Islet precursor cell (in vitro differentiated cells): ENCODE results near the gene PTPRG.

ENCODE experiments used
- DNase-seq: peaks from one replicate; pipeline ENCODE4 v3.0.0-alpha.2; 2018

PTPRG gene

DNA sequence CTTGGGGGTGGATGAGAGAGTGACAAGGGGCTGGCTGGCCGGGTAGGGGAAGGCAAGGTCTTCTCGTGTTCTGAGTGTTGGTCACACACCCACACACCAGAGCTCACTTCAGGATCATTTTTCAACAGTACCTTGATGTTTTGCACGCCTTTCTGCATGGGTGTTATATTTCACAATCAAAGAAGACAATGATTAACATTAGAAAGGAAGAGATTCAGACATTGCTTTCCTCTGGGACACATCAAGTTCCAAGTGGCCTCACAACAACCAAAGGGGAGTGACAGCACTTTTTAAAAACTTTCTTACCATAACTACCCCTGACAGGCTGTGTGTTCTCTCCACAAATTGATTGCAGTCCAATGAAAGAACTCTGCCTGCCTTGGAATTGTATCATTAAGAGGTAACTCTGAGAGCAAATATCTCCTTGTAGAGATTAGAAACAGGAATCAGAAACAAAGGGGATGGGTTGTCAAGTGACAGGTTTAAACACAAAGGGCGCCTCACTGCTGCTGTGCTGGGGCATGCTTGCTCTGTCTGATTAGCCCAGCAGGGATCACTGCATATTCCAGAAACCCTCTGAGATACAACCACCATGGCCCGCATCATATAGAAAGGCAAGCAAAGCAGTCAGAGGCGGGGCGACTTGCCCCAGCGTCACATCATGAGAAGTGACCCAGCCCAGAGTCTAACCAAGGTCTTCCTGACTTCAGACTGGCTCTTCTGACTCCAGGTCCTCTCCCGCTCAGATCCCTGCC is 581.1 kb downstream of the PTPRG start:
- DNase-seq: no peak

DNA sequence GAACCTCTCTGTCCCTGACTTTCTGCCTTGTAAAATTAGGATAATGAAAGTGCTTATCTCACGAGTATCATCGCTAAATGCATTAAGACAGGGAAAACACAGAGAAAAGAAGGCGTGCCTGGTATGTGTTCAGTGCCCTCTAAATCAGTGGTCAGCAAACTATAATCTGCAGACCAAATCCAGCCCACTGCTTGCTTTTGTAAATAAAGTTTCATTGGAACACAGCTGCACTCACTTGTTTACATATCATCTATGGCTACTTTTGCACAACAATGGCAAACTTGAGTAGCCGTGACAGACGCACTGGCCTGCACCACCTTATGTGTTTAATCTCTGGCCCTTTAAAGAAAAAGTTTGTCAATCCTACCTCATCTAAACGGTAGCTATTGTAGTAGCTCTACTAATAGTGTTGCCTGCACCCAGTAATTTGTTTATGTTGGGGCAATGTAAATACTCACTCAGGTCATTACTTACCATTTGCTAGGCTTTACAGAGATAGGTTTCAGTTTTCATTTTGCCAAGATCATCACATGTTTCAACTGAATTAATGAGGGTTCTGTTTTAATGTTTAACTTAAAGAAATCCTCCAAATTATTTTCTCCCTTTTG is 582.6 kb downstream of the PTPRG start:
- no peak for DNase-seq

DNA sequence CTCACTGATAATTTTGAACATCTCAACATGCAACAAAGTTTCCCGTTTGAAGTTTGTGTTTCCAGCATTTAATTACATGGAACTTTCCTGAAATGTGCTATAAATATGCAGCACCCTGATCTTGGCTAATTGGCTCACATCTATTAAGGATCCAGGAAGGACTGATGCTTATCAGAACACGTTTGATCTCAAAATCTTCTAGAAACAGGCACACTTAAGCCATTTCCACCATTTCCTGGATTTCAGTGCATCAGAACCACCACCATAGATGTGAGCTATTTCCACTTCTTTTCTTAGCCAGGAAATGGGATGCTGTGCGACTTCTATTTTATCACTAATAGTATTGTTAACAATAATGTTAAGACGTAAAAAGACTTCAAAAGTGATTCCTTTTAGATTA is 583.1 kb downstream of the PTPRG start:
- no peak for DNase-seq

DNA sequence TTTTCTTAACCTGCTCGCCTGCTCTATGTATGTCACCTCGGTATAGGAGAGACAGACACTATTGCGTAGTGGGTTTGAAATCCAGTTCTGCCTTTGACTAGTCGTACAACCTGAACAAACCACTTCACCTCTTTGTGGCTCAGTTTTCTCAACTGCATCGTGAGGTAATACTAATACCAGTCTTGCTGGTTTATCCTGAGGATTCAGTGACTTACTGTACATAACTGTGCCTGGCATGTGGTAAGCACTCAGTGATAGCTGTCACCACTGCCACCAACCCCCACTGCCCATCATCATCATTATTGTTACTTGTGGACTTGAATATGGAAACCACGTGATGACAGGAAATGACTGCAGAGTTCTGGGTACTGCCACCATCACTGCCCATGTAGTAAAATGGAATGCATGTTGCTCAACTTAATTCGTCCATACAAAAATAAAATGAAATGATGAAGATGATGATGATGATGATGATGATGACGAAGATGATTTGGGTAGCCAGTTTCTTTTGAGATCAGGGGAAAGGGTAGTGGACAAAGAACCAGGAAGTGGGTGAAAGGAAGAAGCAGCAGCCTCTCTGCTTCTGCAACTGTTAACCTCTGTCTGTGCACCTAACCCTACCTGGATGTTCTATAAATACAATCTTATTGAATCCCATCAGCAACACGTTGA is 583.9 kb downstream of the PTPRG start:
- no peak for DNase-seq

DNA sequence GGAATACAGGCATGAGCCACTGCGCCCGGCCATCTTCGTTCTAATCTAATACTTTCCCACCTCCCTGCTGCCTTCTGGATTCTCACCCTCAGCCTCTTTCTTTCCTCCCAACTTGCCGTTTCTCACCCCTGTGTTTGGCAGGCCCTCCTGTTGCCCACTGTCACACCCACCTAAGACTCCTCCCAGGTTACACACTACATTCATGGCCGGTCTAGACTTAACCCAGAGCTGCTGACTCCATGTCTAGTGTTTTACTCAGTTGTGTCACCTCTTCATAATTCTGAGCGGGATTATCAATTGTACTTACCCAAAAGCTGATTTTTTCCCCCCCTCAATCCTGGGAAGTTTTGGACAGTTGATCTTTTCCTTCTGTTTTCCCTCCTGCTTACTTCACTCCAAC is 588.2 kb downstream of the PTPRG start:
- DNase-seq: no peak

DNA sequence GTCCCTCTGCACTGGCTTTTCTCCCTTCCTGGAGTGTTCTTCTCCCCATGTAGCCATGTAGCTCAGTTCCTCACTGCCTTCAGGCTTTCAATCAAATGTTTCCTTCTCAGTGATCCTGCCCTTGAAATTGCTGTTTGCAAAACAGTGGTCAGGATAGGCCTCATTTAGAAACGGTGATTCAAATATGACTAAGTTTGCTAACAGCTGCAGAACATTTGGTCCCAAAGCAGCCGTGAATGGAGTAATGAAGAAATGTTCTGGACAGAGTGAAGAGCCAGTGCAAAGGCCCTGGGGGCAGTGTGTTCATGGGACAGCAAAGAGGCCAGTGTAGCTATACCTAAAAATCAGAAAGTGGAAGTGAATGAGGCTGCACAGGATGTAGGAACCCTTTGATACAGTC is 588.6 kb downstream of the PTPRG start:
- no peak for DNase-seq

DNA sequence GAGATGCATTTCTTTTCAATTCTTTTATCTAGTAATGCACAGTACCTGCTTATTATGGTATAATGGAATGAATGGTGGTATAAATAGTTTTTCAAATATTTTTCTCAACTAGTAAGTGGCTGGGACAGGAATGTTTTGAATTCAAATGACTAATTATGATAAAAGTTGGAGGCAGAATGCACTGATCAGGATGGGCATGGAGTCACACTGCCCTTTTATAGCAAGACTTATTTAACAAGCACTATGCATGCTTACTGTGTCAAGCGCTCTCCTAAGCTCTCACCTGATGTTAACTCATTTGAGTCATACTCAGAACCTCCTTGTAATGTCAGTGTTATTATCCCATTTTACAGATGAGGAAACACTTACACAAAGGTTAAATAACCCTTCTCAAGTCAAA is 590.2 kb downstream of the PTPRG start:
- no peak for DNase-seq

DNA sequence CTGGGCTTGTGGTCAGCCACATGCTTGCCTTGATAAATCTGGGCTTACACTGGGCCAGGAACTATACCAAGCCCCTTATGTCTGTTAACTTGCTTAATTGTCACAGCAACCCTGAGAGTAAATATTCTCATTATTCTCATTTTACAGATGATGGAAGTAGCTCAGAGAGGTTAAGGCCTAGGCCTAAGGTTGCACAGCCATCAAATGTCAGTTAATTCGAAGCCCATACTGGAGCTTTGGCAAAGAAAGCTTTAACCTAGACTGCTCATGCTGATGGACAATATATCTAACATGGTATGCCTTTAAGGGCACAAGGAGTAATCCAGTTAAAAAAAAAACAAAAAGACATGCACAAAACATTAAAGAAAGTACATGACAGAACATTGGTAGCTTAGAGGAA is 591.9 kb downstream of the PTPRG start:
- DNase-seq: no peak

DNA sequence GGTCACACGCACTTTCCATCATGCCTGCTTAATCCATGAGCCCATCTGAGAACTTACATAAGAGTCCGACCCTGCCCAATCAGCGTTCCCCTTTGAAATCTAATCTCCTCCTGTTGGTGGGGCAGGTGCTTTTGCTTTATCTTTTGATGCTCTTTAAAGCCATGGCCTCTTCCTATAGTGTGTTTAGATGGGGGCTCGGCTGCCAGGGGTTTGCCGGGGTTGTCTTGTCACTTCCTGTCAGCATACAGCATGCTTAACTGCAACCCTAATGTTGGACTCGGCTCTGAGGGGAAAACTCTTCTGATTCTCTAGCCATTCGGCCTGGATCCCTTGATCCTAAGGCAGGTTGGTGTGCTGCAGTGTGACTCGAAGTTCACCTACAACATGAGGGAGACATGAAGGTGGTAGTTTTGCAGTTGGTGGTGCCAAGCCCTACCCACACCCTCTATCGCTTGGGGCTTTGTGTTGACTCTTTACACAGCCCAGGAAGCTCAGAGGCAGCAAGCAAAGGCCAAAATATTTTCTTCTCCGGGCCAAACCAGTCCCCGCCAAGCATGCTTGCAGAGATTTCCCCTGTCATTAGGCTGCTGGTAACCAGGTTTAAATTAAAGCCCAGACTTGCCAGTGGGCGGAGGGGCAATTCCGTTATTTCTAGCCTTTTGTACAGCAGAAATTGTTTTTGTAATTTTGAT is 593.2 kb downstream of the PTPRG start:
- no peak for DNase-seq

DNA sequence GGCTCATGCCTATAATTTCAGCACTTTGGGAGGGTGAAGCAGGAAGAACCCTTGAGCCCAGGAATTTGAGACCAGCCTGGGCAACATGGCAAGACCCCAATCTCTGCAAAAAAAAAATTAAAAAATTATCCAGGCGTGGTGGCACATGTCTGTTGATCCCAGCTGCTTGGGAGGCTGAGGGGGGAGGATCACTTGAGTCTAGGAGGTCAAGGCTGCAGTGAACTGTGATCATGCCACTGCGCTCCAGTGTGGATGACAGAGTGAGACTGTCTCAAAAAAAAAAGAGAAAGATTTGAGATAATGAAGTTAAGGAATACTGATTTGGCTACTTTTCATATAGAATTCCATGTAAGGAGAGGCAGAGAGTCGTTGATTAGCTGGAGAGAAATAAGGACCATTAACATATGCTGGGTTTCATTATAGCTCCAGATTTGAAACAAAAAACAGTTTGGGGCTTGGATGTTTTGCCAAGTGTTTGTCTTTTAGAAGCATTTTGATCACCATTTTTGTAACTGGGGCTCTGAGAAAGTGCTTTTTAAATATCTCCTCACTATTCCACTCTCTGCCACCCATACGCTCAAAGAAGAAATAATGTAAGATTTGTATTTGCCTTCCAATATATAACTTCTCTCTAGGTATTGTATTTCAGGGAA is 597.8 kb downstream of the PTPRG start:
- DNase-seq: no peak

DNA sequence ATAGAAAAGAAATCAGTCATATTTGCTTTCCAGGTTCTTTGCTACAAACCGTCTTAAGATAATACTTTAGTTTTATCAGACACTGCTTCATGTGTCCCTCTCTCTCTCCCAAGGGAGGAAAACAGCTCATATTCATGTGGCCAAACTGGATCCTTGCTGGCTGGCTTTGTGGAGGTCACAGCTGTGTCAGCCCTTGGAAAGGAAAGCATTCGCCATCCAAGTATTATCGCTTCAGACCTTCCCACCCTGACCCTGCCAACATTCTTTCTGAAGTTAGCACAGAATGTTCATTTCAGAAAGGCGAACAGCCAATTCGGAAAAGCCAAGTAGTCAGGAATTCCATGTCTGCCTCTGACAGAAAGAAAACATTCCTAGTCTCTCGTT is 598.3 kb downstream of the PTPRG start:
- no peak for DNase-seq

DNA sequence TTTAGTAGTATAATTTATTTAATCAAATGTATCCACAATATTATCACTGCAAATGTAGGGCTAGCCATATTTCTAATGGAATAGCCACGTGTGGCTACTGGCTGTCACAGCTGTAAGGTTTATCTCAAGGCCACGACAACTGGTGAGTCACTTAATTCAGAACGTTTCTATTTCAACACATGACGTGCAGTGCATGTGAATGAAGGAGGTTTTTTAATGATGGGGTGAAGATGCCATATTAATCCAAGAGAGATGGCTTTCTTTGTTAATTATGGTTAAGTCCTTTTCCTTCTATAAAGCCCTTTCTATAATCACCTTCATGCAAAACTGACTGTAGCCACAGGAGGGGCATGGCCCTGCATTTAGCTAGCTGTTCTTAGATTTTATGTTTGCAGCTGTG is 600.0 kb downstream of the PTPRG start:
- no peak for DNase-seq

DNA sequence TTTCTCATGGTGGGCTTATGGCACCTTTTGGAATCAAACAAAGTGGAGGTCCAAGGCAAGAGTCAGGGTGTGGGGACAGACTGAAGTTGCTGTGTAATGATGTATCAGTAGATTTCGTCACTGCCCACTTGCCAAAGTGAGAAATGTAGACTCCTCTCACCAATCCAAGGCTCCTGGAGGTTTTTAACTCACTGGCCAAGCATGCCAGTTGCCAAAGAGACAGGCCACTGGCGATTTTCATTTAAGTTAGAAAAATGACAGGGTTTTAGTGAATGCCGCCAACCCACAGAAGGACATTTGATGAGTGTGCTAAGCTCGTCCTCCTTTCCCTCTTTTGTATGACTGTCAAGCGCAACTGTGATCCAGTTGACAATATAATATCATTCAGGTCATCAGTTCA is 602.8 kb downstream of the PTPRG start:
- no peak for DNase-seq

DNA sequence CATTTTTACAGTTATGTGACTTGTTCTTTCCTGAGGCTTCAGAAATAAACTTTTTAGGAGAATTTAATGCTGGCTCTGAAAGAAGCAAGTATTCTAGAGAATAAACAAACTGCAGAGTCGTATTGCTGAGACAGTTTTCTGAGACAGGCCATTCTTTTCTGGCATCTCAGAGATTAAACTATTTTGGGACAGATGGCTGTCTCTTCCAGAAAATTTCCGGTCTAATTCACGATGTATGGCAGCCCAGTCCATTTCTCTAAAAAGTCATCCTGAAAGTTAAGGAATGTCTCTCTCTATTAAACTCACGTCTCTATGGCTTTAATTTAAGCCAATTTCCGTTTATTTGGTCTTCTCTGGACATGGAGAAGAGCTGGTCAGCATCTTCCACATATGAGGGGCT is 603.4 kb downstream of the PTPRG start:
- no peak for DNase-seq

DNA sequence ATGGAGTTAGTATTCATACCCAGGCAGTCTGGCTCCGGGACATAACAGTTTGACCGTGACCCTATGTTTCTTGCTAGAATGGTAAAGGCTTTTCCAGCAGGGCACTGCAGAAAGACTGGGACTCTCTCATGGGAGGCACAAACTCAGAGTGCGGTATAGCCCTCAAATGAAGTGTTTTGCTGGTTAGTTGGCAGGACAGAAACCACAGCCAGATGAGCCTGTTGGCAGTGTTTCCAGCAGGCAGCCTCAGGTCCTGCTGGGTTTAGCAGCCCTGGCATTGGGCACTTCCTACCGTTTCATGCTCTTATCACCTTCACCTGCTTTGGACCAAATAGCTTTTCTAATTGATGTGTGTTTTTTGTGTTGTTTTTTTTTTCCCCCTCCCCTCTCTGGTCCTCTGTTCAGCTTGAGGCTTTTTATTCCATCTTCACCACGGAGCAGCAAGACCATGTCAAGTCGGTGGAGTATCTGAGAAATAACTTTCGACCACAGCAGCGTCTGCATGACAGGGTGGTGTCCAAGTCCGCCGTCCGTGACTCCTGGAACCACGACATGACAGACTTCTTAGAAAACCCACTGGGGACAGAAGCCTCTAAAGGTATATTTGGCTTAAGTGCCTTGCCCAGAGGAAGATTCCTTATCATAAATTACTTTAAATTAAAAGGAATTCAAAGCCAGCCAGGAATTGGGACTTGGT is 606.3 kb downstream of the PTPRG start:
- DNase-seq: no peak

DNA sequence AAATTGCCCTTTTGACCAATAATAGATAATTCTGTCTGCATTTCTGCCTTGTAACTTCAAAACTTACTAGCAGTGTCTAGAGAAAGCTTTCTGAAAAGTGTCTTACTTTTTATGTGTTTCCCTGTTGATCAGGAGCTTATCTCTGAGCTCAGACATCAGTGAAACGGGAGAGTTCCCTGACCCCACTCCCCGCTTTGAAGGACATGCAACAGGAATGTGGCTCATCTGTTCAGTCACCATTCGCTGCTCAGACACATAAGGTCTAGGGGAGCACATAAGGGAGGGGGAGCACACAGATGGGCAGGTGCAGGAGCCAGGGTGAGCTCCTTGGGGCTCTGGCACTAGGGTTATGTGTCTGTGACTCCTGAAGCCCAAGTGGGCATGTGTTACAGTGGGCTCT is 607.0 kb downstream of the PTPRG start:
- no peak for DNase-seq

DNA sequence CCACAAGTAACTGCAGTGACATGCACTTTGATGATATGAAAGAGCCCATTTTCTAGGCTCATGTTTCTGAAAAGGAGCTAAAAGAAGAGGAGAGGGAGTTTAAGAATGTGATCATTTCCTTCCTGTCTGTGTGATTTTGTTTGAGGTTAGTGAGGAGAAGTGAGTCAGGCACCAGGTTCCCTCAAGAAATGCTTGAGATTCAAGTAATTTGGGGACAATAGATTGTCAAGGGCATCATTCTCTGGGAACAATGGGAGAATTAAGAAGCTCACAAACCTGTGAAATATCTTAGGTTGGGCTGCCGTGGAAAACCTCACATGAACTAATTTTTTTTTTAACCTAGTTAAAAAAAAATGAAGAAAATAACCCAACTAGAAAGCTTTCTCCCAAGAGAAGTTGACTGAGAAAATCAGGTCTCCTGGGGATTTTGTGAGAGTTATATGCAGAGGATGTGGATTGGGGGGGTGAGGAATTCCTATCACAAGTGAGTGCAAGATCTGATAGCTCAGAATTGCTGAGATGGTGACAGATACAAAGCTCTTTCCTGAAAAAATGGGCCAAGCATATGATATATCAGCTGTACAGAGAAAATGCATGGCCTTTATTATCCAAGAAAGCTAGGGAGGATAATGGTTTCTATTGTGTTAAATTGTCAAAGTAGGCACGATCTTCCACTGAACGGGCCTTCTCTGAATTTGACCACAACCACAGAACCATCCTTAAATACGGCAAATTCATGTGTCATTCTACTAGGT is 608.7 kb downstream of the PTPRG start:
- no peak for DNase-seq

DNA sequence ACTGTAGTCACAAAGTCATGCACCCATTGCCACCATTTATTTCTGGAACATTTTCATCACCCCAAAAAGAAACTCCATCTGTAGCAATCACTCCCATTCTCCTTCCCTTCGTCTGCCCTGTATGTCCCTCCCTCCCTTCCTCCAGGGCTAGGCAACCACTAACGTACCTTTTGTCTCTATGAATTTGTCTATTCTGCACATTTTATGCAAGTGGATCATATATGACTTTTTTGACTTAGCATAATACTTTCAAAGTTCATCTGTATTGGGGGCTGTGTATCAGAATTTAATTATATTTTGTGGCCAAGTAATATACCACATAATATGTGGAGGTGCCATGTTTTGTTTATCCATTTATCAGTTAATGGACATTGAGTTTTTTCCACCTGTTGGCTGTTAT is 610.4 kb downstream of the PTPRG start:
- no peak for DNase-seq

DNA sequence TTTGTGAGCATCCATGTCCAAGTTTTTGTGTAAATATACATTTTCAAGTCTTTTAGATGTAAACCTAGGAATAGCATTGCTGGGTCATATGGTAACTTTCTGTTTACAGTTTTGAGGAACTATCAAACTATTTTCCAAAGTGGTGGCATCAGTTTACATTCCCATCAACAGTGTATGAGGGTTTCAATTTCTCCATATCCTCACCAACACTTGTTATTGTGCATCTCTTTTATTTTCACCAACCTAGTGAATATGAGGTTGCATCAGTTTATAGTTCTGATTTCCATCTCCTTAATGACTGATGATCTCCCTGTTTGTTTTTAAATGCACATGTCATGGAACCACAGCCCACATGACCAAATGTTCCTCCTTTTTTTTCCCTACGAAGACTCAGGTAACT is 610.8 kb downstream of the PTPRG start:
- DNase-seq: no peak

DNA sequence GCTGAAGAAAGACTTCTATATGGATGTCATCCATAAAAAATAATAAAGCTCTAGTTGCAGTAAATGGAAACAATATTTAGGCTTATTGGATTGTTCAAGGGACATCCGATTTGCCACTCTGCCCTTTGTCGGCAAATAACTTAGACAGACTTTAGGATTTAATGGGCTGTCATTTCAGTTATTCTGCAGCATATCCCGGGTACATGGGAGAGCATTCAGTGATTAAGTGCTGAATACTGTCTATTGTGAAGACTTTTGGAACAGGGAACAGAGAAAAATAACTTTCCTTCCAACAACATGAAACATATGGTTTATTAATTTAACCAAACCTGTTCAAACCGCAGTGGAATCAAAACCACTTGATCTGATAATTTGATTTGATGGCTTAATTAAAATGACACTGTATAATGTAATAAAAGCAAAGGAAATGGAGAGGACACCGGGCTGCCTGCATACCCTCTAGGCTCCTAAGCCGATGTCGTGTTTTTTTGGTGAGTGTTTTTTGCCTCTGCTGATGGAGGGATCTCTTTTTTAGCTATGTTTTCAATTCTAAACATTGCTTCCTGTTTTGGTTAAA is 612.7 kb downstream of the PTPRG start:
- DNase-seq: no peak

DNA sequence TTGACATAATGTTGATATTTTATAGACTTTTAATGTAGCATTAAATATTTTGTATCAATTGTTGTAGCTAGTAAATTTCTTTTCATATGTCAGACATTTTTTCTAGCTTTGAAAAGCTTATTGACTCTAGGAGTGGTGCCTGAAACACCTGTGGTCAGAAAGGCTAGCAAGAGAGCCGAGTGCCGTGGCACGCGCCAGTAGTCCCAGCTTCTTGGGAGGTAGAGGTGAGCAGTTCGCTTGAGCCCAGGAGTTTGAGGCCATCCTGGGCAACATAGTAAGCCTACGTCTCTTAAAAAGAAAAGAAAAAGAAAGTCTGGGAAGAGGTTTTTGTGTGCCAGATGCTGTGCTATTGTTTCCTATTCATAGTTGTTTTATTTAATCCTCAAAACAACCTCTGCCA is 613.8 kb downstream of the PTPRG start:
- DNase-seq: no peak

DNA sequence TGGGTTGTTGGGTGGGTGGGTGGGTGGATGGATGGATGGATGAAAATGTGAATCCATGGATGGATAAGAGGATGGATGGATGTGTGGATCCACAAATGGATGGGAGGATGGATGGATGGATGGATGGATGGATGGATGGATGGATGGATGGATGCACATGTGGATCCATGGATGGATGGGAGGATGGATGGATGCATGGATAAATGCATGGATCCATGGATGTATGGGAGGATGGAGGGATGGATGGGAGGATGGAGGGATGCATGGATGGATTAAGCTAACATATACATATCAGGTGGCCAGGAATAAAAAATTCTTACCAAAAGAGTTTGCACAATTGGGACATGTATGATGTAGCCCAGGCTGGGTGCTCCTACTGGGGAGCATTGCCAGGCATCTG is 616.7 kb downstream of the PTPRG start:
- DNase-seq: no peak
